M059J (cell line): ENCODE data around the gene WDPCP. TPM values are rescaled to one million over a fixed set of nuclear protein-coding genes. Genes with fewer than 3 reads are reported as not detected.
A peak's percentile ranks its signal among the peaks of the same experiment; 100 is the strongest.
"Not testable (repeated sequence)": the region's sequence is repeated elsewhere in the genome, so short reads cannot be mapped to it uniquely, and the experiment has no call there.

Experiments used
- DNase-seq: peaks from one replicate; pipeline ENCODE4 v3.0.0-alpha.2; 2012; ENCODE audit warnings: low read depth
- total RNA-seq: library from RNA; depleted of rRNA; stranded (reverse); fragments of >200 nt; shearing (Covaris generic); gene quantifications from 2 replicates; pipeline ENCODE4 v1.2.3, GENCODE V29; 2014; rRNA removed

The WDPCP gene, protein sequence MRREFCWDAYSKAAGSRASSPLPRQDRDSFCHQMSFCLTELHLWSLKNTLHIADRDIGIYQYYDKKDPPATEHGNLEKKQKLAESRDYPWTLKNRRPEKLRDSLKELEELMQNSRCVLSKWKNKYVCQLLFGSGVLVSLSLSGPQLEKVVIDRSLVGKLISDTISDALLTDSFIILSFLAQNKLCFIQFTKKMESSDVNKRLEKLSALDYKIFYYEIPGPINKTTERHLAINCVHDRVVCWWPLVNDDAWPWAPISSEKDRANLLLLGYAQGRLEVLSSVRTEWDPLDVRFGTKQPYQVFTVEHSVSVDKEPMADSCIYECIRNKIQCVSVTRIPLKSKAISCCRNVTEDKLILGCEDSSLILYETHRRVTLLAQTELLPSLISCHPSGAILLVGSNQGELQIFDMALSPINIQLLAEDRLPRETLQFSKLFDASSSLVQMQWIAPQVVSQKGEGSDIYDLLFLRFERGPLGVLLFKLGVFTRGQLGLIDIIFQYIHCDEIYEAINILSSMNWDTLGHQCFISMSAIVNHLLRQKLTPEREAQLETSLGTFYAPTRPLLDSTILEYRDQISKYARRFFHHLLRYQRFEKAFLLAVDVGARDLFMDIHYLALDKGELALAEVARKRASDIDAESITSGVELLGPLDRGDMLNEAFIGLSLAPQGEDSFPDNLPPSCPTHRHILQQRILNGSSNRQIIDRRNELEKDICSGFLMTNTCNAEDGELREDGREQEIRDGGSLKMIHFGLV
- 2.7 and 4.2 TPM in 2 replicates for total RNA-seq

DNA sequence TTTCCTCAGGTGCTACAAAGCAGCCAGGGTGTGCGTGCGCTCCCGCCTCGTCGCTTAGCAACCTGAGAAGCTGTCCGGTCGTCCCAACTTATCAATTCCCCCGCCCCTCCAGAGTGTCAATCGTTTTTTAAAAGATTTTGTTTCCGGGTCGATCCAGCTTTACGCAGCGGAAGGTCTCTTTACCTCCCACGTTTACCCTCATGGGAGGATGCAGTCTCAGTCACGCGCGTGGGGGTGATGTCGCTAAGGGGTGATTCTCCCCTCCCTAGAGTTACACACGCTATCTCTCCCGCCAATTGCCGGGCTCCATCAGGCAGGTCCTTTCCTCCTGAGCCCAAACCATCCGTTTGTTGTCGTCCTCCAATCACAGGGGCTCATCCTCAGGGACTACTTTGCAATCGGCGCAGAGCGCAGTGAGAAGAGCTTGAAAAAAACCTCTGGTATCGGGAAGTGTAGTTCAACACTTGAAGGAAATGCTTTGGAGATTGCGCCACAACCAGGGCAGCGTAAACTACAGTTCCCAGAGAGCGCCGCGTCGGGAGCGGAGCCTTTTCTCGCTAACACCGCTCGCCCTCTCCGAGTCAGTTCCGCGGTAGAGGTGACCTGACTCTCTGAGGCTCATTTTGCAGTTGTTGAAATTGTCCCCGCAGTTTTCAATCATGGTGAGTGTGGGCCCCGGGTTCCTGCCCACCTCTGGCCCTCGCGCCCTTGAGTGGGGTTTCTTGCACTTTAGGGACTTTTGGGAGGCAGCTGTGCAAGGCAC lies at the start of gene WDPCP, which contains the start of gene MDH1:
Gene WDPCP (minus strand): TSS at position 93 of the 763 bp plus-strand sequence. CDS start 206 bp downstream, outside the sequence.
Gene MDH1 (plus strand): TSS at position 579 of the 763 bp plus-strand sequence. CDS start 81 bp downstream, at position 660.
- peak; percentile 99 for DNase-seq

DNA sequence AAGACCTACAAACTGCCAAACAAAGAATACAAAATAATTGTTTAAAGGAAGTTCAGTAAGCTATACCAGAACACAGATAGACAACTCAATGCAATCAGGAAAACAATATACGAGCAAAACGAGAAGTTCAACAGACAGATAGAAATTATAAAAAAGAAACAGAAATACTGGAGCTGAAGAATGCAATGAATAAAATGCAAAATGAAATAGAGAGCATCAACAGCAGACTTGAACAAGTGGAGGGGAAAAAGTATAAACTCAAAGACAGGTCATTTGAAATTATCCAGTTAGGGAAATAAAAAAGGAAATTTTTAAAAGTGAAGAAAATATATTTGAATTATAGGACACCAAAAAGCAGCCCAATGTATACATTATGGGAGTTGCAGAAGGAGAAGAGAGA lies 44.1 kb upstream of the WDPCP start:
- DNase-seq: no peak

DNA sequence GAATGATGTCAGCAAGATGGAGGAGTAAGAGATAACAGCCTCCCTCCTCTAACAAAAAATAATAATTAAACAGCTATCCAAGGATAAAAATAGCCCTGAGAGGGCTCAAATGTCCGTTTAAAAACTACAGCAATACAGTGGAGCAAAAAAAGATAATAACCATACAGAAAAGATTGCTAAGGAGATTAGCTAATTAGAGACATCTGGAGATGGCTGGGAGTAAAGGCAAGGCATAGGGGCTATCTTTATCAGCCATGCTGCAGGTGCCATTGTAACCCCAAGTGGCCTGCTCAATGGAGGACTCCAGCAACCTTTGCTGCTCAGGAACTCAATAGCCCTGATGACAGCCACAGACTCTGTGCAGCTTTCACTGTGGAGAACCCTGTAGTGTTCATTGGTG lies 43.2 kb upstream of the WDPCP start:
- DNase-seq: no peak

DNA sequence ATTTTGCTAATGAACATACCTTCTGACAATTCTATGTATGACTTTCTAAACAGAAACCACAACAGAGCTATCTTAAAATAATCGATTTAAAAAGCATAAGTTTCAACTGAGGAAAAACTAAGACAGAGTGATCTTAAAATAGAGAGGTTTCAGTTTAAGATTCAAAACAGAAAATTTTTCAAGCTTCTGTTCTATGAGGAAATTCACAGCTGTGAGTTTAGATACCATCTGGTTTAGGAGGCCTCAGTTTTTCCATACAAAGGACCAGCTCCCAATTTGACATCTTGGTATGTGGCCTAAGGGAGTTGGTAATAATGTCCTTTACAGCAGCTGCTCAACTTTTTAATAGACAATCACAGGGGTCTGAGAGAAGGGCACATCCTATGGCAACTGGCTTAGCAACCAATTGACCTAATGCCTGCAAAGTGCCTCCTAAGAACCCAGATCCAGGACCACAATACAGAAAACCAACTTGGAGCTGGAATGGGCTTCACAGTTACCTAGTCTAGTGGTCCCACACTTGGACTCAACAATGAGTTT lies 40.2 kb upstream of the WDPCP start:
- DNase-seq: no peak

DNA sequence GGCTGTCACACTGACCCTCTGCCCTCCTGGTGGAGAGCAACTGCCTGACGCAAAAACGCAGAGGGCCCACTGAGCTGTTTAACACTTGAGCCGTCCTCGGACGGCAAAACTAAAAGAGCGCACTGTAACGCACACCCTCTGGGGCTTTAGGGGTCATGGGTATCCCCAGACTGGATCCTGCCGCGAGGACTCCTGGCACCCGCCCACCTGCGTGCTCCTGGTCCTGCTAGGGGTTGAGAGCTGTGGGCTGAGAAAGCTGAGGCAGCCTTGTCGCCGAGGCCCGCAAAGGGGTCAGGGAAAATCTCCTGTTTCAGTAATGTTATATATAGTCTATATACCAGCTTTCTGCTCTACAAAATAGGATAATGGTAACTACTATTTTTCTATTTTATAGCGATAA lies 39.6 kb upstream of the WDPCP start:
- DNase-seq: no peak

DNA sequence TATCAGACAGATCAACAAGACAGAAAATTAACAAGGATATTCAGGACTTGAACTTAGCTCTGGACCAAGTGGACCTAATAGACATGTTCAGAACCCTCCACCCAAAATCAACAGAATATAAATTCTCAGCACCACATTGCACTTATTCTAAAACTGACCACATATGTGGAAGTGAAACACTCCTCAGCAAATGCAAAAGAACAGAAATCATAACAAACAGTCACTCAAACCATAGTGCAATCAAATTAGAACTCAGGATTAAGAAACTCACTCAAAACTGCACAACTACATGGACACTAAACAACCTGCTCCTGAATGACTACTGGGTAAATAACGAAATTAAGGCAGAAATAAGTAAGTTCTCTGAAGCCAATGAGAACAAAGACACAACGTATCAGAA lies 35.5 kb upstream of the WDPCP start:
- DNase-seq: not testable (repeated sequence)

DNA sequence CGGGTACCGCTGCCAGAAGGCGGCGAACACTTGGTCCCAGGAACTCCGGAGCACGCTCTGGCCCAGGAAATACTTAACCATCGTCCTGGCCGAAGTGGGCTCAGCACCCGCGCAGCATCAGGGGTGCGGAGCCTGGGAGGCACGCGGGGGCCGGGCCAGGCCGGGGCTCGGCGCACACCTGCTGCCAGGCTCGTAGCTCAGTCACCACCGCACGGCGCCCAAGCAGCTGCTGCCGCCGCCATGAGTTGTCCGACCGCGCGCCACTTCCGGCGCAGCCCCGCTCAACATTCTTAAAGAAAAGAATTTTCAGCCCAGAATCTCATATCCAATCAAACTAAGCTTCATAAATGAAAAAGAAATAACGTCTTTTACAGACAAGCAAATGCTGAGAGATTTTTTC lies 34.5 kb upstream of the WDPCP start:
- no peak for DNase-seq

DNA sequence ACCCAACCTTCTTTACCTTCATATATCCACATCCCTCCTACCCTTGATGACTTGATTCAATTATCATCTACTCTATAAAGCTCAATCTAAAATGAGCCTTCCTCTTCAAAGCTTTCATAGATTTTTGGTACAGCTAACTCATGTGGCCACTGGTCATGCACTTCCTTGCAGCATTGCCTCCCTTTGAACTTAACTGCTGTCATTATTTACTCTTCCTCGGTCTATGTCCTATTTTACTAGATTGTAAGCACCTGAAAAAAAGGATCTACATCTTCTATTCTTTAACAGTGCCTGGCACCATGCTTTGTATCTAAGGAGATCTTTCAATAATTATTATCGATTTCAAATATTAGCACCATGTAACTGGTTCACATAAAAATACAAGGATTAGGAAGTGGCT lies 31.1 kb upstream of the WDPCP start:
- DNase-seq: no peak

DNA sequence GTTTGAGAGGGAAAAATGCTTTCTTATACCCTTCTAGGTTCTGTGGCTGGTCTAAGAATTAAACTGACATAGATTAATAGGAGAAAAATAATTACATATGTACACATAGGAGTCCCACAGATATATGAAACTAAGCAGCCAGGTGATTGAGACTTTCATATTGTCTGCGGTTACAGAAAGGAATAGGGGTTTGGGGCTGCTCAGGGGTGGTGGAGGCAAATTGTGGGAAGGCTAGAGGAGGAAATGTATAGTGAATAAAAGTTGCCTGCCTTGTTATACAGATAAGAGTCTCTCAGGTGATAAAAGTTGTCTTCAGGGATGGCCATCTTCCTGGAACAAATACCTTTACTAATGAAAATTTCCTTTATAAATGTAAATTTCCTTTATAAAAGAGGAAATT lies 29.1 kb upstream of the WDPCP start:
- DNase-seq: no peak

DNA sequence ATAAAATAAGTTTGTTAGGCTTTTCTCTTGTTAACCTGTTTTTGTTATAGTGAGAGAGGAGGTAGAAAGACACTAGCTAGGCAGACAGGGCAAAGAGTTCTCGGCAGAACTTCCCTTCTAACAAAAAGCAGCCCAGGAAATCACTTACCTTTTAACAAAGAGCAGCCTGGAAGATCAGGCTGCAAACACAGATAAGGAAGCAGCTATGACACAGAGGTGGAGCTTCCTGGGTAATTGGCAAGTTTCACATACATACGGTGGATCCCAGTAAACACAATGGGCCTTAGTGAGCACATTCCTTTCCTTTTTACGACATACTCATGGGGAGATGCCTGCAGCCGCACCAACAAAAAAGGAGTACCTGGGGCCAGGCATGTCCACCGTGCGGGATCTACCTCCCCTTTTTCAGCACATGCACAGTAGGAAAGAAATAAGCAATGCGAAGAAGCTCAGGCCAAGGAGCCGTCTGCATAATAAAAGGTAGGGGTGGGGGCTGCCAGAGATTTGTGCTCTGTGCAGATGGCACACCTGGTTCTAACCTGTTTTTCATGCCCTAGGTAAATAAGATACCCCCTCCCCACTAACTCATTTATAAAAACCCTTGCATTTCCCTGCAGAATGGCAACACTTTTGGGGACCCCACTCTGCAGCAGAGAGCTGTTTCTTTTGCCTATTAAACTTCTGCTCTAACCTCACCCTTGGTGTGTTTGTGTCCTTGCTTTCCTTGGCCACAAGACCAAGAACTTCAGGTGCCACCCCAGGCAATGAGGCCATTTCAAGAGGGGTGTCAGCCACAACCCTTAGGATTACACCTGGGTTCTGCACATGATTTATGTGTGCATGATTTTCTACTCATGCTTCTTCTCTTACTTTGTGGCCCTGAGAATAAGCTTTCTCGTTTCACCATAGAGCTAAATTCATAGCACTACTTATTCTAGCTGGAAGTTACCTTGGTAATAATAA lies 27.0 kb upstream of the WDPCP start:
- DNase-seq: peak; percentile 72

DNA sequence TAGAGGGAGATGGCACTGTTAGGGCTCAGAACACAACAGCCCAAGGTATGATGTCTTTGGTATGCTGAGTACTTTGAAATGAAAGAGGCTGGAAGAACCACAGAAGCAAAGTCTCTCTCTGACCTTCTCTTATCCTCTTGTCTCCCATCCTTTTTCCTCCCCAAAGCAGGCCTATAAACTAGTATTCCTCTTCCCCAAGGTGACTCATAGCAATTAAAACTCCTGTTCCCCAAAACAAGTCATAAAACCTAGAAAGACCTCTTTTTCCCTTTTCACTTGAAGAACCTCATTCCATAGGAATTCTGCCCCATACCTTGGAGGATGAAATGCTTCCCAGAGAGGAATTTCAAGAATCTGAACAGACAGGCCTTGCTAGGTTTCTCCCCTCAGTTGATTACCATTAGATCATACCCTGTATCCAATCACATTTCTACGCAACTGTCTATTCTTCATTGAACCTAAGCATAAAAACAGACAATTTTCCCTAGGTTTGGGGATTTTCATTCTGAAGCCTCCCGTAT lies 26.2 kb upstream of the WDPCP start:
- peak; percentile 84 for DNase-seq

DNA sequence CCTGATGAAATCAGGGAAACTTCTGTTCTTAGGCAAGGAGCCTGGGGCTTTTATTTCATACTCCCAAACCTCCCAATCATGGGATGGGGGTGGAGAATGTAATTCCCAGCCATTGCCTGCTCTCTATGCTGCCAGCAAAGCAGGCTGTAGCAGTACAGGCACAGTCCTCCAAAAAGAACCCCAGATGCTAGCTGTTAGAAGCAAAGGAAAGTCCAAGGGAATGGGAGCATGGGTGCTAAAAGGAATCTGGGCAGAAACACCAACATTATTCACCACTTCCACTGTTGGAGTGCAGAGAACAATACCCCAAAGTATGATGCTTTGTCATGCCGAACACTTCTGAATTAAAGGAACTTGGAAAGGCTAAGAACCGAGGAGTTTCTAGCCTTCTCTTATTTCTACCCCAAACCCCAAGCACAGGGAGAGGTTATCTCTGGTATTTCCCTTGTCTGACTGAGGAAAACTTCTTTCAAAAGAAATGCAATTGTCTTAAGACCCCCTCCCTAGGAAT lies 25.2 kb upstream of the WDPCP start:
- DNase-seq: no peak

DNA sequence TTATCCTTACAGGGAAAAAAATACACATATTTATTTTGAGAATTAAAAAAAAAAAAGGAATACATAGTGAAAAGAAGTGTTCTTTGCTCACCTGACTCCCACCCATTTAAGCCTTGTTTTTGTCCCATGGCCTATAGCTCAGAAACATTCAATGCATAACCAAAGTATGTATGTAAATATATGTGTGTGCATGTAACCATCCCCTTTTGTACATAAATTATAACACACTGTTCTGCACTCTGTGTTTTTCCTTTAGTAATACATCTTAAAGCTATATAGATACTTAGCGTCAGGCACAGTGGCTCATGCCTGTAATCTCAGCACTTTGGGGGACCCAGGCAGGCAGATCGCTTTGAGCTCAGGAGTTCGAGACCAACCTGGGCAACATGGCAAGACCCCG lies 22.2 kb upstream of the WDPCP start:
- DNase-seq: no peak

DNA sequence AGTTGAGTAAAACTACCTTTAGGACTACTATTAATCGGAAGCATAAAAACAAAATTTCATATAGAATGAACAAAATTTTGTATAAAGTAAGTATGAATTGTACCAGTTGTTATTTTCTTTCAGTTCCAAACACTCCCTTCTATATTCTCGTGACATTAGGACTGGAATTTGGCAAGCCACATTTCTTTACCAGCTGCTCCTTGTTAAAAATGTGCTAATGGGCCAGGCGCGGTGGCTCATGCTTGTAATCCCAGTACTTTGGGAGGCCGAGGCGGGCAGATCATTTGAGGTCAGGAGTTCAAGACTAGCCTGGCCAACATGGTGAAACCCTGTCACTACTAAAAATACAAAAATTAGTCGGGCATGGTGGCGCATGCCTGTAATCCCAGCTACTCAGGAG lies 20.6 kb upstream of the WDPCP start:
- not testable (repeated sequence) for DNase-seq

DNA sequence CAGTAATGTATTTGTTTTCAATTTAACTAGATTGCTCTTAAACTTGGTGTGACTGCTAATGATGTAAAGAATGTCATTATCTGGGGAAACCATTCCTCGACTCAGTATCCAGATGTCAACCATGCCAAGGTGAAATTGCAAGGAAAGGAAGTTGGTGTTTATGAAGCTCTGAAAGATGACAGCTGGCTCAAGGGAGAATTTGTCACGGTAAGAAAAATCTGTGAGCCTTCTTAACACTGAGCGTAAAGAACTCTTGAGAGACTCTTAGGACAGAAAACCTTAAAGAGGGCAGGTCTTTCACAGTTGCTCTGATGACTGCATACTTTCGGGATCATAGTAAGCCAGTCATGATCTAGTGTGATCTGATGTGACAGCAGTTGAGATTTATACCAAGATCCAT lies 16.4 kb upstream of the WDPCP start:
- no peak for DNase-seq

DNA sequence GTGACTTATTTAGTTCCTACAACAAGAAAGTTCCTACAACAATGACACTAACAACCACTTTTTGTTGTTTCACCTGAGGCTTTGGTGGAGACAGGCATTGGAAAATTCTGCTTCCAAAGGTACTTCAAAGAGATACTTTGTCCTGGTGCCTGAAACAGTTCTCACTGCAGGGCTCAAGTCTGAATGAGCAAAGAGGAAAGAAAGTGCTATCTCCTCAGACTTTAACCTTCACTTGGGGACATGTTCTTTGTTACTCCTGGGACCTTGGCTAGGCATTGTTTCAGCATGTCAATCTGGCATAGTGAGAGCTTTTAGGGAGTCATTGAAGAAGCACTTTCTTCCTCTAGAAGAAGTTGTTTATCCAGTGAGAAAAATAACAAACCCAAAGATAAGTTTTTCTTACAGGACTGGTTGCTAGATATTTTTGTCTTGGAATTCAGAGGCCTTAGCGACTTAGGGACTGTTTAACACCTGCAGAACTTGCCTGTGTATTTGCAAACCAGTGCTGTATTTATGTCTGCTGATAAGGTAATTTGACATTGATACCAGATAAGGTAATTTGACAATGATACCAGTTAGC lies 12.7 kb upstream of the WDPCP start:
- DNase-seq: no peak

DNA sequence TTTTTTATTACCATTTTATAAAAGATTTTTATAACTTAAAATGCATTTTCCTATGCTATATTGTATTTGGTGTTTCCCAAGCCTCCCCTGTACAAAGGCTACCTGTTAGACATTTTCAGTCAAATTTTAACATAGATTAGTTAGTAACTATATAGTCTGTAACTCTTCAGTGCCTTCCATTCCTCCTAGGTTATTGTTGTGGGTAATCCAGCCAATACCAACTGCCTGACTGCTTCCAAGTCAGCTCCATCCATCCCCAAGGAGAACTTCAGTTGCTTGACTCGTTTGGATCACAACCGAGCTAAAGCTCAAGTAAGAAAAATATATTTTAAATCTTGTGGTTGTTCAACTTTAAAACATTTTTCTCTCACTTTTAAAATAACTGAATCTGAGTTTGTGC lies 10.7 kb upstream of the WDPCP start:
- no peak for DNase-seq

DNA sequence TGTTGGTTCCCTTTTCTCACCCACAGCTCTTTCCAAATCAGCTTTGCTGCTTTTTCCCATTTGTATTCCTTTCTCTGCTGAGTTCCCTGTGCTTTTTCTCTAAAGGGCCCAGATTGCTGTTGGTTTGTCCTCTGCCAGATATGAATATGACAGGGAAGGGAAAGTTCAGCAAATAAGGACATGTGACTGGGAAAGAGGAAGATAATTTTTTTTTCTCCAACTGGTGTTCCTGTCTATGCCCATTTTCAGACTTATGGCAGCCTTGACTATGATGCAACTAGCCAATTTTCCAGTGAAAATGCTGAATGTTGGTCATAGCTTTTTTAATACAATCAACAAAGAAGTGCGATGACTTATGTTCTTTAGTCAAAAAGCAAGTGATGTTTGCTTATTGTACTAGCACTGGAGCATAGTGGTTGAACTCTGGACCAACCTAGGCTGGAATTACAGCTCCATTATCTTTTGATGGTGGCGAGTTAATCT lies 8.2 kb upstream of the WDPCP start:
- DNase-seq: no peak

DNA sequence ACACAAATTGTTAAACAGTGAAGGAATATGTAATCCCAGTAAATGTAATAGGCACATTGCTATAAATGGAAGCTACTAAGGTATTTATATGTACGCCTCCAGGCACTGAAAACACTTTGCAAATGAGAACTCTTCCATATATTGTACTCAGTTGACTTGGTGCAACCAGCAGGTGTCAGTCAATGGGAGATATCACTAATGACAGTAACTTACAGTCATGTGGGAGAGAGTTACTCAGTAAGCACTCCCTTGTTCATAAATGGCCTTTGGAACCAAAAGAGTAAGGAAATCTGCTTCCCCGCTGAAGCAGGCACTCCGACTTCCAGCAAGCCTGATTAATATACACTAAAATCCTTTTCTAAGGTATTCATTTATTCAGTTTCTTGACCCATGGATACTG lies 6.4 kb upstream of the WDPCP start:
- DNase-seq: no peak
